HL-60/S4 treated with phorbol 12-myristate 13-acetate at 8.2 ng/mL for 4 days and 3 days (cell line): ENCODE measurements around the gene TJP1.
"Not testable (repeated sequence)": the region's sequence is repeated elsewhere in the genome, so short reads cannot be mapped to it uniquely, and the experiment has no call there.

Source experiments
- in situ Hi-C: fragments of 300-500 bp; cut with MboI; formaldehyde crosslinking; loops from 2 replicates; pipeline ENCODE4 v1.15.0; 2022; ENCODE audit warnings: low sequenced_read_pairs

The TJP1 gene

GRCh38 chr15:29800491-29801366 lies 21.5 kb downstream of the TJP1 start:
- in situ Hi-C loops, result no loop called here

- in situ Hi-C loops, result no loop called here
Measured at GRCh38 chr15:29799859-29800258, 22.4 kb downstream of the TJP1 start.

GRCh38 chr15:29795610-29796009 lies 26.7 kb downstream of the TJP1 start:
- in situ Hi-C loops, result no loop called here

DNA sequence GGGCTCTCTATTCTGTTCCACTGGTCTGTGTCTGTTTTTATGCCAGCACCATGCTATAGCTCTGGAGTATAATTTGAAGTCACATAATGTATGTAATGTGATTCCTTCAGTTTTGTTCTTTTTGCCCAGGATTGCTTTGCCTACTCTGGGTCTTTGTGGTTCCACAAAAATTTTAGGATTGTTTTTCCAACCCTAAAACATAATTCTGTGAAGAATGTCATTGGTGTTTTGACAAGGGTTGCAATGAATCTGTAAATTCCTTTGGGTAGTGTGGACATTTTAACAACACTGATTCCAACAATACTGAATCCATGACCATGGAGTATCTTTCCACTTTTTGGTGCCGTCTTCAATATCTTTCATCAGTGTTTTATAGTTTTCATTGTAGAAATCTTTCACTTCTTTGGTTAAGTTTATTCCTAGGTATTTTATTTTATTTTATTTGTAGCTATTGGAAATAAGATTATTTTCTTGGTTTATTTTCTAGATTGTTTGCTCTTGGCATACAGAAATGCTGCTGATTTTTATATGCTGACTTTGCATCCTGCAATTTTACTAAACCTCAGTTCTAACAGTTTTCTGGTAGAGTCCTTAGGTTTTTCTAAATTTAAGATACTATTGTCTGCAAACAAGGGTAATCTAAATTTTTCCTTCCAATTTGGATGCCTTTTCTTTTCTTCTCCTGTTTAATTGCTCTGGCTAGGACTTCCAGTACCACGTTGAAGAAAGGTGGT lies 29.7 kb downstream of the TJP1 start:
- in situ Hi-C loops, result no loop called here

DNA sequence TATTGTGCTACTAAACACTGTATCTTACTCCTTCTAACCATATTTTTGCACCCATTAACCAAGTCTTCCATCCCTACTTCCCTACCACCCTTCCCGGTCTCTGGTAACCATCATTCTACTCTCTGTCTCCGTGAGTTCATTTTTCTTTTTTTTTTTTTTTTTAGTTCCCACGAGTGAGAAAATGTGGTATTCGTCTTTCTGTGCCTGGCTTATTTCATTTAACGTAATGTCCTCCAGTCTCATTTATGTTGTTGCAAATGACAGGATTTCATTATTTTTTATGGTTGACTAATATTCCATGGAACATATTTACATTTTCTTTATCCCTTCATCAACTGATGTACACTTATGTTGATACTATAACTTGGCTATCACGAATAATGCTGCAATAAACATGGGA lies 31.7 kb downstream of the TJP1 start:
- in situ Hi-C loops, result no loop called here

DNA sequence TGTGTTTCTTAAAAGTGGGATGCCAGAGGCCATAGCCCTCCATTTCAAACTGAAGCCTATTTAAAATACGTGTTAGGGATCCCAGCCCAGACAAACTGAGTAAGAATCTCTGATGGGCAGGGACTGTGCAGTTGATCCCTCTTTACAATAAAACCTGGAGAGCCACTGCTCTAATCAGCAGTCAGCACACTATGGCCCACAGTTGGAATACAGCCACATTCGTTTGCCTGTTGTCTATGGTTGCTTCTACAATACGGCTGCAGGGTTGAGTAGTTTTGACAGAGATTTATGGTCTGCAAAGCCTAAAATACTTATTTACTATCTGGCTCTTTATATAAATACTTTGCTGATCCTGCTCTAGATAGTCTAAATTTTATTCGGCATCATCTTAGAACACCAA lies 32.4 kb downstream of the TJP1 start:
- in situ Hi-C loops, result no loop called here

- in situ Hi-C loops, result no loop called here
Measured at GRCh38 chr15:29788433-29789034, 33.7 kb downstream of the TJP1 start.

DNA sequence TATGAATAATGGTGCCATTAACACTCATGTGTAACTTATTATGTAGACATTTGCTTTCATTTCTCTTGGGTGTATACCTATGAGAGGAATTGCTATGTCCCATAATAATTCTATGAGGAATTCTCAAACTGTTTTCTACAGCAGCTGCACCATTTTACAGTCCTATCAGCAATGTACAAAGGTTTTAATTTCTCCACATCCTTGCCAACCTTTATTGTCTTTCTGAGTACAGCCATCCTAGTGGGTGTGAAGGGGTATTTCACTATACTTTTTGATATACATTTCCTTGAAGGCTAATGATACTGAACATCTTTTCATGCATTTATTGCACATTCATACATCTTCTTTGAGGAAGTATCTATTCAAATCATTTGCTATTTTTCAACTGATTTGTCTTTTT lies 34.5 kb downstream of the TJP1 start:
- in situ Hi-C loops, result no loop called here

GRCh38 chr15:29785642-29786041 lies 36.6 kb downstream of the TJP1 start:
- in situ Hi-C loops, result no loop called here

DNA sequence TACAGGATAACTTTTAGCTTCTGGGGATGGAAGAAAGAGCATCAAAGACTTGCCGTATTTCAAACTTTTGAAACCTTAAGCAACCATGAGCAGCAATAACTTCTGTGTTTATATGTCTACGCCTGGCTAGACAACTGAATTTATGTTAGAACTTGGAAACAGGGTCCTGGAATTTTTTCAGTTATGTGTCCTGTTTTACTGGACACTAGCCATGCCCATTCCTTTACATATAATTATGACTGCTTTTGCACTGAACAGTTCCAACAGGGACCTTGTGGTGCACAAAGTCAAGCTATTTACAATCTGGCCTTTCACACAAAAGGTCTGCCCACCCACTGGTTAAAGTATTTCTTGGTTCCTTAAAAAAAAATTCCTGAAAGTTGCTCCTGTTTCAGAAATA lies 37.1 kb downstream of the TJP1 start:
- in situ Hi-C loops, result no loop called here

GRCh38 chr15:29784413-29784812 lies 37.9 kb downstream of the TJP1 start:
- in situ Hi-C loops, result no loop called here

DNA sequence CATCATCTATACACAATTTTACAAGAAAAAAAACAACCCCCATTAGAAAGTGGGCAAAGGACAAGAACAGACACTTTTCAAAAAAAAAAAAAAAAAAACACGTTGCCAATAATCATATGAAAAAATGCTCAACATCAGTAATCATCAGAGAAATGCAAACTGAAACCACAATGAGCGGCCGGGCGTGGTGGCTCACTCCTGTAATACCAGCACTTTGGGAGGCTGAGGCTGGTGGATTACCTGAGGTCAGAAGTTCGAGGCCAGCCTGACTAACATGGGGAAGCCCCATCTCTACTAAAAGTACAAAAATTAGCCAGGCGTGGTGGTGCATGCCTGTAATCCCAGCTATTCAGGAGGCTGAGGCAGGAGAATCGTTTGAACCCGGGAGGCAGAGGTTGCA lies 39.5 kb downstream of the TJP1 start:
- in situ Hi-C loops, result not testable (repeated sequence)

- in situ Hi-C loops, result no loop called here
Measured at GRCh38 chr15:29778382-29778781, 43.9 kb downstream of the TJP1 start.

DNA sequence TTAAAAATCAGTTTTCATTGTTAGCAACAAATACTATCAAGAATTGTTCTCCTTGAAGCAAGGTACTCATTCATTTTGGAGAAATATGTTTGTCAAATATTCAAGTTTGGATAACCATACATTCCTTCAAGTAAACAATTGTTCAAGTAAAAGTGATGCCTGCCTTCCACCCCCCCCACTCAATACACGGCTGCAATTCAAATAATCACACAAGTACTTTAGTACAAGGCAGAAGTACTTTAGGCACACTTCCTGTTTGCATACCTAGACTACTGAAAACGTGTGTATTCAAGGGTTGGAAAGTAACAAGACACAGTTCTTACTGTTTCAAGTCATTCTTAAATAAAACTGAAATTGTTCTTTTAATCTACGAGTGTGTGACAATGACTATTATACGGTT lies 45.4 kb downstream of the TJP1 start:
- in situ Hi-C loops, result no loop called here

DNA sequence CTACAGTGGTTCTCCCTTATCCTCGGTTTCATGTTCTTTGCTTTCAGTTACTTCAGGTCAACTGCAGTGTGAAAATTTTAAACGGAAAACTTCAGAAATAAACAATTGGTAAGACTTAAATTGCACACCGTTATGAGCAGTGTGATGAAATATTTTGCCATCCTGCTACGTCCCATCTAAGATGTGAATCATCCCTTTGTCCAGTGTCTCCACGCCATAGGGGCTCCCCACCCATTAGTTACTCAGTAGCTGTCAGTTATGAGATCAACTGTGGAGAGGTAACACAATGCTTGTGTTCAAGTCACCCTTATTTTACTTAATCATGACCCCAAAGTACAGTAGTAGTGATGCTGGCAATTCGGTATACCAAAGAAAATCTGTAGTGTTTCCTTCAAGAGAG lies 47.4 kb downstream of the TJP1 start:
- in situ Hi-C loops, result no loop called here

- in situ Hi-C loops, result no loop called here
Measured at GRCh38 chr15:29773816-29774215, 48.5 kb downstream of the TJP1 start.

DNA sequence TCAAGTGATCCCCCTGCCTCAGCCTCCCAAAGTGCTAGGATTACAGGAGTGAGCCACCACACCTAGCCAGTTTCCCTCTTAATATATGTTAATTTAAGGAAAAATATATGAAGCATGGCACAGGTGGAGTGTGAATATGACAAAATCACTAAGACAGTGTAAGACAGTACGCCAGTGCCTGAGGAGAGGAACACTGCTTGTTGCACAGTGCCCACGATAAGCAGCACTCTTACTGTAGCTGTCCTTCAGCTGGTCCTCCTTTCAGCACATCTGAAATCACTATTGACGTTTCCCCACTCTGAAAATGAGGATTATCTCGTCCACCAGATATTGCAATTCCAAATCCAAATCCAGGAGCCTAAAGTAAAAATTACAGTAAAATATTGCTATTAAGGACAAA lies 49.3 kb downstream of the TJP1 start:
- in situ Hi-C loops, result no loop called here

DNA sequence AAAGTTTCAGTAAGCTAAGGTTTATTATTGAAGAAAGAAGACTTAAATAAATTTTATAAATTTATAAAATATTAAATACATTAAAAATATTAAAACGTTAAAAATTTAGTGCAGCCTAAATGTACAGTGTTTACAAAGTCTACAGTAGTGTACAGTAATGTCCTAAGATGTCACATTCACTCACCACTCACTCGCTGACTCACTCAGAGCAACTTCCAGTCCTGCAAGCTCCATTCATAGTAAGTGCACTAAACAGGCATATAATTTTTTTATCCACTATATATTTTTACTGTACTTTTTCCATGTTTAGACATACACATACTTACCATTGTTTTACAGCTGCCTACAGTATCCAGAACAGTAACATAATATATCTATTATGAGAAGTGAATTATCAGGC lies 51.5 kb downstream of the TJP1 start:
- in situ Hi-C loops, result no loop called here

DNA sequence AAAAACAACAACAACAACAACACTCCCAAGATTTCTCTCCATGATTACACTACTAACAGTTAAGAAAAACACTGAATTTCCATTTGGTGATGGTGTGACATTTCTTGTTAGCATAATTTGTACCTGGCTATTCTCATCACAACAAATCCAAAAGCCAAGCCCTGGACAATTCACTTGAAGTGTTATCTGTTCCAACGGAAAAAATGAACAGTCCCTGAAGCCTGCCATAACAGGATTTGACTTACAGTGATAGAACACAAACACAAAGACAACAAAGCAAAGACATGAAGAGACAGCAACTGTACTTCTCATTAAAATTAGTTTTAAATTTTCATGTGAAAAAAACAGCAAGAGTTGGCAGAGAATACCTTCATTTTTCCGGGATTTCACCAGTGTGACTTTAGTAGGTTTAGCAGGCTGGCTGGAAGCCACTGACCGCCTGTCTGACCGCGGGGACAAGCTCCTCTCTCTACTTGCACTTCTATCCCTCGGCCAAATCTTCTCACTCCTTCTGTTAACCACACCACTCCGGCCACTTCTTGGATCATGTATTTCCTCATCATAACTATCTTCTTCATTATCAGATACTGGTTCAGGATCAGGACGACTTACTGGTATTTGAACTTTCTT lies 56.3 kb downstream of the TJP1 start:
- in situ Hi-C loops, result no loop called here

GRCh38 chr15:29765234-29765841 lies 56.9 kb downstream of the TJP1 start:
- in situ Hi-C loops, result no loop called here

DNA sequence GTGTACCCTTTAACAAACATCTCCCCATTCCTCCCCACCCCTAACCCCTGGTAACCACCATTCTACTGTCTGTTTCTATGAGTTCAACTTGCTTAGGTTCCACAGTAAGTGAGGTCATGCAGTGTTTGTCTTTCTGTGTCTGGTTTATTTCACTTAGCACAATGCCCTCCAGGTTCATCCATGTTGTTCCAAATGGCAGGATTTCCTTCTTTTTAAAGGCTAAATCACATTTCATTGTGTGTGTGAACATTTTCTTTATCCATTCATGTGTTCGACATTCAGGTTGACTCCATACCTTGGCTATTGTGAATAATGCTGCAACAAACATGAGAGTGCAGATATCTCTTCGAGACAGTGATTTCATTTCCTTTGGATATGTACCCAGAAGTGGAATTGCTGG lies 62.7 kb downstream of the TJP1 start:
- in situ Hi-C loops, result no loop called here
